Astrocyte of the cerebellum (primary cell): ENCODE measurements around the gene NFKBIA.
A peak's percentile ranks its signal among the peaks of the same experiment; 100 is the strongest.
"Not testable (repeated sequence)": the region's sequence is repeated elsewhere in the genome, so short reads cannot be mapped to it uniquely, and the experiment has no call there.

Experiments
- DNase-seq: peaks from one replicate; pipeline ENCODE4 v3.0.0-alpha.2; 2011; ENCODE audit warnings: low read depth
- H3K4me3 ChIP-seq: 2 replicates; pipeline ENCODE4 v1.5.1; 2011; ENCODE audit warnings: mild to moderate bottlenecking, low read depth, low read length, moderate library complexity
- CTCF ChIP-seq: IDR thresholded peaks from 2 replicates; pipeline ENCODE4 v1.5.1; 2012; ENCODE audit warnings: low read length, low read depth, moderate library complexity, mild to moderate bottlenecking; ENCODE audit errors: missing control alignments
- in situ Hi-C: cut with HindIII; loops from 2 replicates; pipeline ENCODE4 v1.10.0; 2017; ENCODE audit warnings: low sequenced_read_pairs

The NFKBIA gene

GRCh38 chr14:35404449-35405303, at the start of gene NFKBIA:
NFKBIA (minus strand) TSS chr14:35404749; CDS start chr14:35404644, 105 bp downstream.
- peak within 1 kb of the TSS; percentile 70 for H3K4me3 ChIP-seq
- TF ChIP-seq CTCF = peak; percentile 25
- in situ Hi-C loops = loop anchor here (25.0 kb wide), 1 partner anchor 167 kb away; no protein-coding TSS in a partner anchor
- no peak for DNase-seq

GRCh38 chr14:35446450-35446849, 41.9 kb upstream of the NFKBIA start:
- no peak for TF ChIP-seq CTCF
- no peak overlapping the region for H3K4me3 ChIP-seq
- in situ Hi-C loops = no loop called here
- DNase-seq = no peak

- DNase-seq = no peak
- H3K4me3 ChIP-seq = no peak overlapping the region
- in situ Hi-C loops = no loop called here
- TF ChIP-seq CTCF = no peak
Observed at GRCh38 chr14:35444104-35444503, 39.6 kb upstream of the NFKBIA start.

- DNase-seq = no peak
- no peak for TF ChIP-seq CTCF
- in situ Hi-C loops = no loop called here
- no peak overlapping the region for H3K4me3 ChIP-seq
Observed at GRCh38 chr14:35441160-35441559, 36.6 kb upstream of the NFKBIA start.

GRCh38 chr14:35438910-35439713, 34.6 kb upstream of the NFKBIA start:
- TF ChIP-seq CTCF = peak; percentile 55
- DNase-seq = no peak
- in situ Hi-C loops = loop anchor here (10.0 kb wide), 1 partner anchor 246 kb away; no protein-coding TSS in a partner anchor
- H3K4me3 ChIP-seq = no peak overlapping the region

GRCh38 chr14:35438492-35438891, 33.9 kb upstream of the NFKBIA start:
- not testable (repeated sequence) for H3K4me3 ChIP-seq, DNase-seq
- in situ Hi-C loops = loop anchor here (10.0 kb wide), 1 partner anchor 246 kb away; no protein-coding TSS in a partner anchor
